SJSA1 (cell line): ENCODE data around the gene PTPRG. TPM values are rescaled to one million over a fixed set of nuclear protein-coding genes. Genes with fewer than 3 reads are reported as not detected.
"Not testable (repeated sequence)": the region's sequence is repeated elsewhere in the genome, so short reads cannot be mapped to it uniquely, and the experiment has no call there.

Experiments
- DNase-seq, 2 experiments: peaks; one replicate each; pipeline ENCODE4 v3.0.0-alpha.2; 2015 to 2020; ENCODE audit warnings: low spot score in 2 of 2, low read depth in 1 of 2
- H3K27ac ChIP-seq: fragments of 250-450 bp; sonication (Bioruptor Pico); 2 replicates; pipeline ENCODE4 v1.5.1; 2020; ENCODE audit warnings: mild to moderate bottlenecking, moderate library complexity
- H3K27me3 ChIP-seq: fragments of 250-450 bp; sonication (Bioruptor Pico); replicated peaks from 2 replicates; pipeline ENCODE4 v1.5.1; 2020; ENCODE audit warnings: mild to moderate bottlenecking, moderate library complexity
- H3K36me3 ChIP-seq: fragments of 250-450 bp; sonication (Bioruptor Pico); 2 replicates; pipeline ENCODE4 v1.5.1; 2020; ENCODE audit warnings: mild to moderate bottlenecking
- H3K4me1 ChIP-seq: fragments of 250-450 bp; sonication (Bioruptor Pico); replicated peaks from 2 replicates; pipeline ENCODE4 v1.6.1; 2021; ENCODE audit warnings: mild to moderate bottlenecking
- H3K4me3 ChIP-seq: fragments of 250-450 bp; sonication (Bioruptor Pico); 2 replicates; pipeline ENCODE4 v1.5.1; 2020; ENCODE audit warnings: mild to moderate bottlenecking
- H3K9me3 ChIP-seq: fragments of 250-450 bp; sonication (Bioruptor Pico); replicated peaks from 2 replicates; pipeline ENCODE4 v1.5.1; 2020; ENCODE audit warnings: mild to moderate bottlenecking
- total RNA-seq: library from RNA; depleted of rRNA; stranded (reverse); fragments of >200 nt; shearing (Covaris generic); gene quantifications from 2 replicates; pipeline ENCODE4 v1.2.3, GENCODE V29; 2014

Gene PTPRG
- total RNA-seq, 1 experiment from 2014 or later = 18.5 TPM

DNA sequence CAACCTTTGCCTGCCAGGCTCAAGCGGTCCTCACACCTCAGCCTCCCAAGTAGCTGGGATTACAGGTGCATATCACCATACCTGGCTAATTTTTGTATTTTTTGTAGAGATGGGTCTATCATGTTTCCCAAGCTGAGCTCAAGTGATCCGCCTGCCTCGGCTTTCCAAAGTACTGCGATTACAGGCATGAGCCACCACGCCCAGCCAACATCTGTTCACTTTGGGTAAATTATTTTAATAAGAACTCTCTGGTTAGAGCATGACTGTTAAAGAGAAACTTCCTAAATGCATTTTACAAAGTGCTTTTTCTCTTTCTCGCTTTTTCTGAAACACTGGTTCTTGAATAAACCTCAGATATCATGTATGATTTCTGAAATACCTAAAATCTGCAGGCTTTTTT is 172.5 kb downstream of the PTPRG start:
- no peak overlapping the region for H3K4me3 ChIP-seq
- DNase-seq = no peak
- H3K27me3 ChIP-seq = no peaks in the 10 kb centered on the region

DNA sequence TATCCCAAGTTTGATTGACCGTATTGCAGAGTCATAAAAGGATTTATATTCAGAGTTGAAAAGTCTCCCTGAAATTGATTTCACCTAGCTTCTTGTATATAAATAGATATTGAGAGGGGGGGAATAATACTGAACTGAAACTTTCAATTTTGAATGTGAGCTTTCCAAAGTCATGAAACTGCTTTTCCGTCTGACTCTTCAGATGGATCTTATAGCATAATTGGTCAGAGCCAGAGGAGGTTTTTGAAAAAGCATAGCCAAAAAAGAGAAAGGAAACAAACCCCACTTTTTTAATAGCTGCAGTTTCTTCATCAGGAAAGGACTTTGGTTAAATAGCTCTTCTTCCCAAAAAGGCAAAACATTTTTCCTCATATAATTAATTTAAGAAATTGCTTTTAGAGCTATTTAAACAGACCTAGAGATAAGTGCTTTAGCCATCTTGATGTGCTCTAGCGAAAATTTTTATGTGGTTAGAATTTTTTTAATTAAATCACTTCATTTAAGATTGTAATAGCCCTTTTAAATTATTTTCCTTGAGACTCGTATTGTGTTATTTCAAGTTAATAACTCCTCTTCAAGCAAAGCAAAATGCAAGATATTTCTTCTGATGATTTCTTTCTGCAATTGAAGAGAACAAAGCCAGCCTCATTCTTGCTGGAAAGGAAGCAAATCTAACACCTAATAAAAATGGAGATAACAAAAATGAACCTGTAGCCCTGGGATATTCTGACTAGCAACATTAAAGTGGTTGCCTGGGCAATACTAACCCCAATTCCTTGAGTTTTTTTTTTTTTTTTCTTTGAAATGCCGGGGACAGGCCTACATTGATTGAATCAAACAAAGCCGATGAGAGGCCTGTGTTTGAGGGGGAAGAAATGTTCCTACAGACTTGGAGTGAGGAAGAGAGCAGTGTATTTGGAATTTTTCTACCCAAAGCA is 173.6 kb downstream of the PTPRG start:
- Histone ChIP-seq H3K27me3 (no peaks in the 10 kb centered on the region), H3K36me3 (no peaks in the 10 kb centered on the region), H3K4me3 (no peak overlapping the region), H3K4me1 (no peaks in the 10 kb centered on the region), H3K27ac (no peak overlapping the region), H3K9me3 (no peaks in the 10 kb centered on the region)
- DNase-seq = no peak

More for the DNA sequence above, 172.5 kb downstream of the PTPRG start:
- Histone ChIP-seq H3K27ac (no peak overlapping the region), H3K36me3 (no peaks in the 10 kb centered on the region), H3K4me1 (no peaks in the 10 kb centered on the region), H3K9me3 (no peaks in the 10 kb centered on the region)

DNA sequence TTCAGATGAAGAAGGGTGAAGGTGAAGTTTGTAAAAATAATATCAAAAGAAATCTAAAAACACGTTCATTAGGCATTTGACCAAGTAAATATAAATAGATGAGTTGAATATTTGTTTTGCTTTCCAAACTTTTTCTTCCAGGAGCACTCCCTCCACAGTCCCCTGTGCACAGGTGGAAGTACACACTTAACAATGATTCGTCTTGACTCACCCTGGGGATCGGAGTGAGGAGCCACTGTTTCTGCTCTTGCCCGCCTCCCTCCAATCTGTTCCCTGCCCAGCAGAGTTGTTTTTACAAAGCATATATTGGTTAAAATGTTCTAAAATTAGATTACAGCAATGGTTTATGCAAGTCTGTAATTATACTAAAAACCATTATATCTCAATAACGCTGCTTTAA is 175.1 kb downstream of the PTPRG start:
- no peak for DNase-seq

DNA sequence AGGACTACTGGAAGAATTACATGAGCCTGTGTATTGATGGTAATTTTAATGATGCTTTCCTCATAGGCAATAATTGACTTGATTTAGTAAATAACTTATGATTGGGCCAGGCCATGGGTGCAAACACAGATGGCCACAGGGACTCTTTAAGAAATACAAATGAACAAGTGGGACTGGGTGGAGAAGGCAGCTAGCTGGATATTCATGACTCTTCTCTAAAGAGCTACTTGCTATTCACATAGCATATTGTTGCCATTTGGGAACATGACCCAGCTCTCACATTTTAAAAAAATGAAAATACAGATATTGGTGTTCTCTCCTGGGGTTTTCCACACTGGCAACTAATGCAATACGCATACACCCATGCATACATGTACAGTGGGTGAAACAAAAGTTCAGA is 178.3 kb downstream of the PTPRG start:
- Histone ChIP-seq H3K36me3 (no peaks in the 10 kb centered on the region), H3K27ac (no peak overlapping the region), H3K4me1 (no peaks in the 10 kb centered on the region), H3K9me3 (no peaks in the 10 kb centered on the region), H3K4me3 (no peak overlapping the region), H3K27me3 (no peaks in the 10 kb centered on the region)
- no peak for DNase-seq

More for the DNA sequence above, 175.1 kb downstream of the PTPRG start:
- Histone ChIP-seq H3K27me3 (no peaks in the 10 kb centered on the region), H3K9me3 (no peaks in the 10 kb centered on the region), H3K4me3 (no peak overlapping the region), H3K4me1 (no peaks in the 10 kb centered on the region), H3K27ac (no peak overlapping the region), H3K36me3 (no peaks in the 10 kb centered on the region)

DNA sequence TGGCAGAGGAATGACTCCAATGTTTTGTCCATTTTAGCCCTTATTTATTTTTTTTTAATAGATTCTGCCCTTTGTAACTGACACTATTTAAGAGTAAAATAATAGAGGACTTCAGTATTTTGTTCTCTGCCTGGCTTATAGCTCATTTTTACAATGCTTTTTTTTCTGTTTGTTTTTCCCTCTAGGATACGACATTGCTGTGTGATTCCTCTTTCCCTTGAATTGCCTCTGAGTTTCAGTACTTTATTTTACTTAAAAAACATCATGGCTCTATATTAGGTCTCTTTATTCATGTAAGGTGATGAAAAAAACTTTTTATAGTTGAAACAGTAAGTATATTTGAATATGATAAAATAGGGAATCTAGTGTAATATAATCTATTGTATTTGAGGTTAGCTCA is 179.1 kb downstream of the PTPRG start:
- Histone ChIP-seq H3K9me3 (no peaks in the 10 kb centered on the region), H3K27me3 (no peaks in the 10 kb centered on the region), H3K4me3 (no peak overlapping the region), H3K27ac (no peak overlapping the region), H3K4me1 (no peaks in the 10 kb centered on the region), H3K36me3 (no peaks in the 10 kb centered on the region)
- no peak for DNase-seq

DNA sequence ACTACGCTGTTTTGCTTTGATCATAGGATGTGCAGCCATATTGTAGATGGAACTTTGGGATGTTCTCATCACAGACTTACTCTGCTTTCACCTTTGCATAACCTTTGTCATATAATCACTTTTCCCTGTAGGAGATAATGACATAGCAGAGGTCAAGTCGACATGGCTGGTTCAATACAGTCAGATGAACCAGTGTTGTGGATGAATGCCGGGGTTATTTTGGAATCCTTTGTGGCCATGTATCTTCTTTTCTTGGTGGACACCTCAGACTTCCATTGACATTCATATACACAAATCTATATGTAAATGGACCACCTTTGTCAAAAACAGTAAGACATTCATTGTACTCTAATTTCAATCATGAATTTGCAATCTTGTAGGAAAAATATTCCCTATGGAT is 180.2 kb downstream of the PTPRG start:
- H3K27me3 ChIP-seq = no peaks in the 10 kb centered on the region
- no peak overlapping the region for H3K4me3 ChIP-seq
- H3K4me1 ChIP-seq = no peaks in the 10 kb centered on the region
- H3K36me3 ChIP-seq = no peaks in the 10 kb centered on the region
- no peak overlapping the region for H3K27ac ChIP-seq
- DNase-seq = no peak
- no peaks in the 10 kb centered on the region for H3K9me3 ChIP-seq

DNA sequence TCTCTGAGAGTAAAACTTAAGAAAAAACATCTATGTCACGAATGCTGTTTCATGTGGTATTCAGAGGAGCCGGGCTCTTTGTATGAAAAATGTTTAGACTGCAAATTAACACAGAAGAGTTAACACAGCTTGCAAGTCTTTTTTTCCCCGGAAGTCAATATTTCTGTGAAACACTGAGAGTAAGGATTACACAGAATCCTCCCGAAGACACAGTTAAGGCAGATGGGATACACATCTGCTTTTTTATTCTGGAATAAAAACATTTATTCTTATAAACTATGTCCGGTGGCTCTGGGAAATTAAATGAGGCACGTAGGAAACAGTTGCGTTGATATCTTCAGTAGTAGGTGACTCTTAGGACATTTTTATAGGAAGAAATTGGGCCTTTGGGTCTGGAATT is 180.6 kb downstream of the PTPRG start:
- Histone ChIP-seq H3K27me3 (no peaks in the 10 kb centered on the region), H3K4me1 (no peaks in the 10 kb centered on the region), H3K27ac (no peak overlapping the region), H3K4me3 (no peak overlapping the region), H3K9me3 (no peaks in the 10 kb centered on the region), H3K36me3 (no peaks in the 10 kb centered on the region)
- no peak for DNase-seq

DNA sequence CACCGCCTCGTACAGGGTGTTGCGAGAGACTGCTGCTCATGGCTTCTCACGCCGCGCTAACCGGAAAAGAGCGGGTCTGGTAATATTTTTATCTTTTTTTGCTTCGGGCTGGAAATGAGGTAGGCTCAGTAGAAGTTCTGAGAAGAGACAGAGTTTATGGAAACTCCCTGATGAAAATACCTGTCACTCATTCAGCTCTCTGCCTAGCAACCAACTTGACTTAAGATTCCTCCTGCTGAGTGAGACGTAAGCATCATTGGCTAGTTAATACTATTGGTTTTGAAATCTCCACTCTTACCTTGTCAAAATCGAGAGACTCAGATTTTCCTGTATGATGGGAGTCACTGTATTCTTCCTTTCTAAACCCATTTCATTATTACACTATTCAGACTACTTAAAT is 181.7 kb downstream of the PTPRG start:
- Histone ChIP-seq H3K4me1 (no peaks in the 10 kb centered on the region), H3K27me3 (no peaks in the 10 kb centered on the region), H3K9me3 (no peaks in the 10 kb centered on the region), H3K36me3 (no peaks in the 10 kb centered on the region), H3K4me3 (no peak overlapping the region), H3K27ac (no peak overlapping the region)
- DNase-seq = no peak

DNA sequence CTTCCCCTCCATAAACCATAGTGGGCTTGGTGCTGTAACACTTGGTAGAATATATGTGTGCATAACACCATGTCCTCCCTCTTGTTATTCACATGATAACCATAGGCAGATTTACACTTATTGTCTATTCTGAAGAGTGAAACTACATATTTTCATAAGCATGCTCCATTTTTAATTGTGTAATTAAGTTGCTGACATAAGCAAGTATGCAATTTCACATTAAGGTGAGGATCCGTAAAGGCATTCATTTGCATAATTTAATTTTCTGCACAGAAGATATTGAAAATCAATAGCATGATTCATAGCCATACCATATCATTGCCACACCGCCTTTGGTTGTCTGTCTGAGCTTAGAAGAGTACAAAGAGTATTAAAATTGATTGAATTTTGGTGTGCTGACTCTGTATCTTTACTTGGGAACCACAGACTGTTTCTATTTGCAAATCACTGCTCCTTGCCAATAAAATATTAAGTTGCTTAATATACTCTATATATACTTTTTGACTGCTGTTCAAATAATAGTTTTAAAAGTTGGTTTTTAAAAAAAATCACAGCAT is 182.4 kb downstream of the PTPRG start:
- DNase-seq = no peak
- H3K27me3 ChIP-seq = no peaks in the 10 kb centered on the region
- H3K36me3 ChIP-seq = no peaks in the 10 kb centered on the region
- no peak overlapping the region for H3K4me3 ChIP-seq
- no peaks in the 10 kb centered on the region for H3K4me1 ChIP-seq
- no peaks in the 10 kb centered on the region for H3K9me3 ChIP-seq
- no peak overlapping the region for H3K27ac ChIP-seq

DNA sequence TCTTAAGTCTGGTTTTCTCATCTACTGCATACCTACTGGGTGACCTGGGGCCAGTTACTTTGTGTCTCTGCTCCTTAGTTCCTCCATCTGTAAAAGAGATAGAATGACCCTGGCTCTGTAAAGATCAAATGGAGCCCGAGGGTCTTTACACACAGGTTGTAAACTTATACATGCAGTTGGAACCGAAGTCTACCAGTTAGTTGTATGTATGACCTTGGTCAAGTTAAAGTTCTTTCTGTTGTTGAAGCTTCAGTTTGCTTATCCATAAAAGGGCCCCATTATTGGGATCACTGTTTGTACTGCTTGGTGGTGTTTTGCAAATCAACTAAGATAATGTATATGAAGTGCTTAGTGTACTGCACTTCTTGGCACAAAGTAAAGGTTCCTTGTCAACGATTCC is 186.9 kb downstream of the PTPRG start:
- no peak overlapping the region for H3K27ac ChIP-seq
- no peak overlapping the region for H3K4me3 ChIP-seq
- H3K27me3 ChIP-seq = no peaks in the 10 kb centered on the region
- no peak for DNase-seq
- H3K36me3 ChIP-seq = no peaks in the 10 kb centered on the region
- H3K9me3 ChIP-seq = no peaks in the 10 kb centered on the region
- H3K4me1 ChIP-seq = no peaks in the 10 kb centered on the region

DNA sequence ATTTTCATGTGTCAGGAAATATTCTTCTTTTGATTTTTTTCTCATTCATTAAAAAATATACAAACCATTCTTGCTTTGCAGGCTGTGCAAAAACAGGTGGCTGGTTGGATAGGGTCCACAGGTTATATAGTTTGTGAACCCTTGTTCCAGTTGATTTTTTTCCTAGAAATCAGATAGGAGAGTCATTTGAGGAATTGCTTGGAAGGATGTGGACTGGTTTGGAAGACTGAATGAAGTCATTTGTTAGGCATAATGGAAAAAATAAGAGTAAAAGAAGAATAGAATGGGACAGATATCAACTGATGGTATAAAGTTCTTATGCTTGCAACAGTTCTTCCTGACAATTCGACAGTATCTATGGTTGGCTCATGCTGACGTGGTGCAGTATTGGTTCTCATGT is 189.4 kb downstream of the PTPRG start:
- H3K9me3 ChIP-seq = no peaks in the 10 kb centered on the region
- no peaks in the 10 kb centered on the region for H3K36me3 ChIP-seq
- no peak overlapping the region for H3K27ac ChIP-seq
- no peak overlapping the region for H3K4me3 ChIP-seq
- no peaks in the 10 kb centered on the region for H3K27me3 ChIP-seq
- no peaks in the 10 kb centered on the region for H3K4me1 ChIP-seq
- no peak for DNase-seq

DNA sequence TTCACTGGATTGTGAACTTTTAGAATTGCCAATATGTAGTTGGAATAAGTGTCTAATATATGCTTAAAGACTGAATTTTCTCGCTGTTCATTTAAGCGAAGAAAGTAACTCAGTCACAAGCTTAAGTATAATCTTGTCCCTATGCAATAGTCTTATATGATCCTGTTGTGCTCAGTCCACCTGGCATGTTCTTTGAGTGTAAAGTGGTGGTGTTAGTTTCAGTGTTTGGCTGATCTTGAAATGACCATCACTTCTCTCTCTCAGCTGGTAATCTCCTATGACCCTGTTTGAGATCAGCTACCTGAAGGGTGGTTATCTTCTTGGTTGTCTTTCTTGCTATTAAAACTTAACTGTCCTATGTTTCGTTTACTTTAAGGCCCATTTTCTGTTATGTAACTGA is 197.5 kb downstream of the PTPRG start:
- no peak for DNase-seq
- Histone ChIP-seq H3K27me3 (no peaks in the 10 kb centered on the region), H3K9me3 (no peaks in the 10 kb centered on the region), H3K36me3 (no peaks in the 10 kb centered on the region), H3K27ac (no peak overlapping the region), H3K4me3 (no peak overlapping the region), H3K4me1 (no peaks in the 10 kb centered on the region)

DNA sequence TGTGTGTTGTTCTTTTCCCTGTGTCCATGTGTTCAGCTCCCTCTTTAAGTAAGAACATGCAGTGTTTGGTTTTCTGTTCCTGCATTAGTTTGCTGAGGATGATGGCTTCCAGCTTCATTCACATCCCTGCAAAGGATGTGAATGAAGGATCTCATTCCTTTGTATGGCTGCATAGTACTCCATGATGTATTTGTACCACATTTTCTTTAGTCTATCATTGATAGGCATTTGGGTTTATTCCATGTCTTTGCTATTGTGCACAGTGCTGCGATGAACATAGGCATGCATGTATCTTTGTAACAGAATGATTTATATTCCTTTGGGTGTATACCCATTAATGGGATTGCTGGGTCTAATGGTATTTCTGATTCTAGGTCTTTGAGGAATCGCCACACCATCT is 199.4 kb downstream of the PTPRG start:
- DNase-seq, H3K4me3 ChIP-seq, H3K36me3 ChIP-seq, H3K27me3 ChIP-seq, H3K27ac ChIP-seq, H3K4me1 ChIP-seq, H3K9me3 ChIP-seq: not testable (repeated sequence)

DNA sequence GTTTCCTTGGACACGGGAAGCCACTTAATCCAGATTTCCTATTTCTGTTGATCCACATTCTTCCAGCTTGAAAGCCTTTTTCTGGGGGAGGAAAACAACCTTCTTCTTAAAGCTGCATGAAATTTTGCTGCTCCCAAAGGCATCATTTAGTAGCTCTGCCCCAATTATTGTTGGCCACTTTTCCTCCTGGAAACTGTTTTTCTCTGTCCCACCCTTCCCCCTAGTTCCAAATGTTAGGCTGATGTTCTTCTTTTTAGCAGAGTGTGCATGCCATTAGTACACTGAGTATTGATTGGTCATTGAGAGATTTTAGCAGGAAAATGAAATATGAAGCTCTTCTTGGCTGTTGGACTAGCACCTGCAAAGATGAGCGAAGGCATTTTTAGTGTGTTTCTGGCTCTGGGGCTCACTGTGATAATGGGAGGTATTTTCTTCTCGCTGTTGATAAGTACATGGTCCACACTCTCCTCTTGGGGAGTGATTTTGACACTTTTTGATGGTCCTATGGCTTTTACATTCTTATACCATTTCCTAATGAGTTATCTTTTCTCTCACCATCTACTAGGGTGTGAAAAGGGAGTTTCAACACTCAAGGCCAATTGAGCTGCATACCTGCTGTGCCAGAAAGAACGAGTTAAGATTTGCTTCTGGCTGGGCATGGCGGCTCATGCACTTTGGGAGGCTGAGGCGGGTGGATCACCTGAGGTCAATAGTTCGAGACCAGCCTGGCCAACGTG is 200.5 kb downstream of the PTPRG start:
- Histone ChIP-seq H3K36me3 (no peaks in the 10 kb centered on the region), H3K4me3 (no peak overlapping the region), H3K9me3 (no peaks in the 10 kb centered on the region), H3K4me1 (no peaks in the 10 kb centered on the region), H3K27ac (no peak overlapping the region), H3K27me3 (no peaks in the 10 kb centered on the region)
- DNase-seq = no peak
